SK-N-SH treated with all-trans-retinoic acid at 6 μM for 48 hours (cell line): ENCODE results near the gene SLC12A7.

ENCODE experiments used
- ATAC-seq: fragments of 200-7000 bp; cut with Tn5 transposase; 3 replicates; pipeline ENCODE4 v1.9.1; 2020; ENCODE audit warnings: mild to moderate bottlenecking, moderate library complexity
- ARNTL ChIP-seq: fragments of 450-650 bp; formaldehyde crosslinking; IDR thresholded peaks from 2 replicates; pipeline ENCODE4 v1.5.0; 2020; ENCODE audit warnings: low read depth, mild to moderate bottlenecking, moderate library complexity, borderline replicate concordance
- BACH2 ChIP-seq: fragments of 250-450 bp; sonication (Bioruptor Pico); IDR thresholded peaks from 2 replicates; pipeline ENCODE4 v1.9.0; 2021; ENCODE audit warnings: mild to moderate bottlenecking, borderline replicate concordance
- CSDC2 ChIP-seq: fragments of 250-450 bp; sonication (Bioruptor Pico); IDR thresholded peaks from 2 replicates; pipeline ENCODE4 v1.5.0; 2020; ENCODE audit warnings: mild to moderate bottlenecking, moderate library complexity
- ESRRG ChIP-seq: fragments of 250-450 bp; sonication (Bioruptor Pico); IDR thresholded peaks from 2 replicates; pipeline ENCODE4 v1.6.1; 2021; ENCODE audit warnings: mild to moderate bottlenecking
- GLIS3 ChIP-seq: fragments of 250-450 bp; sonication (Bioruptor Pico); IDR thresholded peaks from 2 replicates; pipeline ENCODE4 v1.5.0; 2020; ENCODE audit warnings: mild to moderate bottlenecking, moderate library complexity
- ISL1 ChIP-seq: fragments of 250-450 bp; sonication (Bioruptor Pico); IDR thresholded peaks from 2 replicates; pipeline ENCODE4 v2.1.2; 2022; ENCODE audit warnings: mild to moderate bottlenecking, moderate library complexity
- OSR1 ChIP-seq: fragments of 250-450 bp; sonication (Bioruptor Pico); IDR thresholded peaks from 2 replicates; pipeline ENCODE4 v1.8.0; 2022; ENCODE audit warnings: moderate library complexity, mild to moderate bottlenecking, inconsistent platforms
- PPARA ChIP-seq: fragments of 250-450 bp; sonication (Bioruptor Pico); IDR thresholded peaks from 2 replicates; pipeline ENCODE4 v1.5.0; 2020; ENCODE audit warnings: mild to moderate bottlenecking, borderline replicate concordance
- RARB ChIP-seq: fragments of 250-450 bp; sonication (Bioruptor Pico); IDR thresholded peaks from 2 replicates; pipeline ENCODE4 v1.8.0; 2021; ENCODE audit warnings: mild to moderate bottlenecking, moderate library complexity
- SNAI2 ChIP-seq: fragments of 250-450 bp; sonication (Bioruptor Pico); IDR thresholded peaks from 2 replicates; pipeline ENCODE4 v1.5.0; 2020; ENCODE audit warnings: mild to moderate bottlenecking, moderate library complexity
- TCF4 ChIP-seq: fragments of 250-450 bp; sonication (Bioruptor Pico); IDR thresholded peaks from 2 replicates; pipeline ENCODE4 v1.8.0; 2021; ENCODE audit warnings: mild to moderate bottlenecking, moderate library complexity, borderline replicate concordance
- TOX ChIP-seq: fragments of 250-450 bp; sonication (Bioruptor Pico); IDR thresholded peaks from 2 replicates; pipeline ENCODE4 v1.8.0; 2021; ENCODE audit warnings: mild to moderate bottlenecking, moderate library complexity, borderline replicate concordance
- ZC3H10 ChIP-seq: fragments of 250-450 bp; sonication (Bioruptor Pico); IDR thresholded peaks from 2 replicates; pipeline ENCODE4 v1.5.1; 2021; ENCODE audit warnings: mild to moderate bottlenecking, moderate library complexity
- ZFP3 ChIP-seq: fragments of 250-450 bp; sonication (Bioruptor Pico); IDR thresholded peaks from 2 replicates; pipeline ENCODE4 v1.5.0; 2020; ENCODE audit warnings: mild to moderate bottlenecking, moderate library complexity
- ZNF565 ChIP-seq: fragments of 450-650 bp; formaldehyde crosslinking; conservative IDR thresholded peaks from 2 replicates; pipeline ENCODE4 v1.5.0; 2020; ENCODE audit warnings: low read depth, mild to moderate bottlenecking, moderate library complexity
- ZNF8 ChIP-seq: fragments of 450-650 bp; formaldehyde crosslinking; IDR thresholded peaks from 2 replicates; pipeline ENCODE4 v1.5.0; 2020; ENCODE audit warnings: mild to moderate bottlenecking, moderate library complexity
- TF ChIP-seq, protein P1 (sequence below): fragments of 250-450 bp; sonication (Bioruptor Pico); IDR thresholded peaks from 2 replicates; pipeline ENCODE4 v1.8.0; 2021; ENCODE audit warnings: low read depth, mild to moderate bottlenecking, moderate library complexity, borderline replicate concordance
- TF ChIP-seq, protein P2 (sequence below): fragments of 250-450 bp; sonication (Bioruptor Pico); IDR thresholded peaks from 2 replicates; pipeline ENCODE4 v1.5.1; 2021; ENCODE audit warnings: mild to moderate bottlenecking, moderate library complexity
- TF ChIP-seq, protein P3 (sequence below): fragments of 250-450 bp; sonication (Bioruptor Pico); IDR thresholded peaks from 2 replicates; pipeline ENCODE4 v1.5.0; 2020; ENCODE audit warnings: mild to moderate bottlenecking, moderate library complexity

The SLC12A7 gene

DNA sequence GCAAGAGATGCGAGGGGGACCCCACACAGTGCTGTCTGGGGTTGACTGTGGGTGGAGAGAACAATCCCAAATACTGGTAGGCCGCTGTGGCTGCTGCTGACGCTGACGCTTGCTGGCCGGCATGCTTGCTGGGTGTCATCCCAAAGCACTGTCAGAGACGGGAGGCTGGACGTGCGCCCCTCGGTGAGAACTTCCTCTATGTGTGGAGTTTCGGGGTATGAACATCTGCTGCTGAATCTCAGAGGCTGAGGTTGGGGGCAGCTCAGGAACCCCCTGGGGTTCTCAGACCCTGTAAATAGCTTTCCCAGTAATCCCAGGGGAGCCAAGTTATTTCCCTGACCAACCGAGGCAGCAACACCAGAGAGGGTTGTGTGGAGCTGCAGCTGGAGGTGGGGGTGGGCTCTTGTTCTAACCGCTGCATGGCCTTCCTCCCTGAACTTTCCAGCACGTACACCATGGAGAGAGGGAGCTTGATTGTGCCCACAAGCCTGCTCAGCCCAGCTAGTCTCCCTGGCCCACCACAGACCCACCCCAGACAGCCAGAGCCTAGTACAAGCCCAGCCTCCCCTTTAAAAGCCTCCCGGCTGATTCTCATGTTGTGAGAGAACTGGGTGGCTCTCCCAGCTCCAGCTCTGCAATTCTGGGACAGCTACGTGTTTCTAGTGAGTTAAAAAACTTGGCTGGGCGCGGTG lies 21.8 kb upstream of the SLC12A7 start:
- no peak for ATAC-seq
- TF ChIP-seq CSDC2 (CRISPR knock-in tag) (no peak), ESRRG (CRISPR knock-in tag) (no peak), ARNTL (CRISPR knock-in tag) (no peak), ZC3H10 (no peak), ISL1 (CRISPR knock-in tag) (no peak), SNAI2 (CRISPR knock-in tag) (no peak), GLIS3 (CRISPR knock-in tag) (no peak), ZNF565 (no peak), BACH2 (CRISPR knock-in tag) (no peak), TOX (CRISPR knock-in tag) (no peak), TCF4 (CRISPR knock-in tag) (no peak), RARB (no peak), ZNF8 (CRISPR knock-in tag) (no peak), ZFP3 (CRISPR knock-in tag) (no peak)
- TF ChIP-seq, protein P1, sequence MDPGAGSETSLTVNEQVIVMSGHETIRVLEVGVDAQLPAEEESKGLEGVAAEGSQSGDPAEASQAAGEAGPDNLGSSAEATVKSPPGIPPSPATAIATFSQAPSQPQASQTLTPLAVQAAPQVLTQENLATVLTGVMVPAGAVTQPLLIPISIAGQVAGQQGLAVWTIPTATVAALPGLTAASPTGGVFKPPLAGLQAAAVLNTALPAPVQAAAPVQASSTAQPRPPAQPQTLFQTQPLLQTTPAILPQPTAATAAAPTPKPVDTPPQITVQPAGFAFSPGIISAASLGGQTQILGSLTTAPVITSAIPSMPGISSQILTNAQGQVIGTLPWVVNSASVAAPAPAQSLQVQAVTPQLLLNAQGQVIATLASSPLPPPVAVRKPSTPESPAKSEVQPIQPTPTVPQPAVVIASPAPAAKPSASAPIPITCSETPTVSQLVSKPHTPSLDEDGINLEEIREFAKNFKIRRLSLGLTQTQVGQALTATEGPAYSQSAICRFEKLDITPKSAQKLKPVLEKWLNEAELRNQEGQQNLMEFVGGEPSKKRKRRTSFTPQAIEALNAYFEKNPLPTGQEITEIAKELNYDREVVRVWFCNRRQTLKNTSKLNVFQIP (CRISPR knock-in tag), result no peak
- TF ChIP-seq, protein P2, sequence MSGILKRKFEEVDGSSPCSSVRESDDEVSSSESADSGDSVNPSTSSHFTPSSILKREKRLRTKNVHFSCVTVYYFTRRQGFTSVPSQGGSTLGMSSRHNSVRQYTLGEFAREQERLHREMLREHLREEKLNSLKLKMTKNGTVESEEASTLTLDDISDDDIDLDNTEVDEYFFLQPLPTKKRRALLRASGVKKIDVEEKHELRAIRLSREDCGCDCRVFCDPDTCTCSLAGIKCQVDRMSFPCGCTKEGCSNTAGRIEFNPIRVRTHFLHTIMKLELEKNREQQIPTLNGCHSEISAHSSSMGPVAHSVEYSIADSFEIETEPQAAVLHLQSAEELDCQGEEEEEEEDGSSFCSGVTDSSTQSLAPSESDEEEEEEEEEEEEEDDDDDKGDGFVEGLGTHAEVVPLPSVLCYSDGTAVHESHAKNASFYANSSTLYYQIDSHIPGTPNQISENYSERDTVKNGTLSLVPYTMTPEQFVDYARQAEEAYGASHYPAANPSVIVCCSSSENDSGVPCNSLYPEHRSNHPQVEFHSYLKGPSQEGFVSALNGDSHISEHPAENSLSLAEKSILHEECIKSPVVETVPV (CRISPR knock-in tag), result no peak
- TF ChIP-seq, all 23 proteins: peak for 0

DNA sequence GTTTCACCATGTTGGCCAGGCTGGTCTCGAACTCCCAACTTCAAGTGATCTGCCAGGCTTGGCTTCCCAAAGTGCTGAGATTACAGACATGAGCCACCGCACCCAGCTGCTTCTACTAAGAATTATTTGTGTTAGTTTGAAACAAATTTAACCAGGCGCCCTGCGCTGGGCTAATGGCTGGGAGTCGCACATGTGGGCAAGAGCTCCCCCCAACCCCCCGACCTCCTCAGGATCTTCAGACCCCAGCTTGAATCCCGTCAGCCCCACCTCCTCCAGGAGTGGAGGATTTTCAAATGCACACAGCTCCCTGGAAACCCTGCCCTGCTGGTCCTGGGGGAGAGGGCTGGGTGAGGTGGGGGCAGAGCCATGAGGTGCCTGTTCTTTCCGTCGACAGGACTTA lies 21.2 kb upstream of the SLC12A7 start:
- TF ChIP-seq ISL1 (CRISPR knock-in tag) (no peak), ARNTL (CRISPR knock-in tag) (no peak), BACH2 (CRISPR knock-in tag) (no peak), TCF4 (CRISPR knock-in tag) (no peak), ZC3H10 (no peak), PPARA (no peak), SNAI2 (CRISPR knock-in tag) (no peak), ZNF565 (no peak), ZNF8 (CRISPR knock-in tag) (no peak), OSR1 (no peak)
- TF ChIP-seq, protein P3, sequence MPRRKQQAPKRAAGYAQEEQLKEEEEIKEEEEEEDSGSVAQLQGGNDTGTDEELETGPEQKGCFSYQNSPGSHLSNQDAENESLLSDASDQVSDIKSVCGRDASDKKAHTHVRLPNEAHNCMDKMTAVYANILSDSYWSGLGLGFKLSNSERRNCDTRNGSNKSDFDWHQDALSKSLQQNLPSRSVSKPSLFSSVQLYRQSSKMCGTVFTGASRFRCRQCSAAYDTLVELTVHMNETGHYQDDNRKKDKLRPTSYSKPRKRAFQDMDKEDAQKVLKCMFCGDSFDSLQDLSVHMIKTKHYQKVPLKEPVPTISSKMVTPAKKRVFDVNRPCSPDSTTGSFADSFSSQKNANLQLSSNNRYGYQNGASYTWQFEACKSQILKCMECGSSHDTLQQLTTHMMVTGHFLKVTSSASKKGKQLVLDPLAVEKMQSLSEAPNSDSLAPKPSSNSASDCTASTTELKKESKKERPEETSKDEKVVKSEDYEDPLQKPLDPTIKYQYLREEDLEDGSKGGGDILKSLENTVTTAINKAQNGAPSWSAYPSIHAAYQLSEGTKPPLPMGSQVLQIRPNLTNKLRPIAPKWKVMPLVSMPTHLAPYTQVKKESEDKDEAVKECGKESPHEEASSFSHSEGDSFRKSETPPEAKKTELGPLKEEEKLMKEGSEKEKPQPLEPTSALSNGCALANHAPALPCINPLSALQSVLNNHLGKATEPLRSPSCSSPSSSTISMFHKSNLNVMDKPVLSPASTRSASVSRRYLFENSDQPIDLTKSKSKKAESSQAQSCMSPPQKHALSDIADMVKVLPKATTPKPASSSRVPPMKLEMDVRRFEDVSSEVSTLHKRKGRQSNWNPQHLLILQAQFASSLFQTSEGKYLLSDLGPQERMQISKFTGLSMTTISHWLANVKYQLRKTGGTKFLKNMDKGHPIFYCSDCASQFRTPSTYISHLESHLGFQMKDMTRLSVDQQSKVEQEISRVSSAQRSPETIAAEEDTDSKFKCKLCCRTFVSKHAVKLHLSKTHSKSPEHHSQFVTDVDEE (CRISPR knock-in tag), result no peak
- no peak for ATAC-seq

DNA sequence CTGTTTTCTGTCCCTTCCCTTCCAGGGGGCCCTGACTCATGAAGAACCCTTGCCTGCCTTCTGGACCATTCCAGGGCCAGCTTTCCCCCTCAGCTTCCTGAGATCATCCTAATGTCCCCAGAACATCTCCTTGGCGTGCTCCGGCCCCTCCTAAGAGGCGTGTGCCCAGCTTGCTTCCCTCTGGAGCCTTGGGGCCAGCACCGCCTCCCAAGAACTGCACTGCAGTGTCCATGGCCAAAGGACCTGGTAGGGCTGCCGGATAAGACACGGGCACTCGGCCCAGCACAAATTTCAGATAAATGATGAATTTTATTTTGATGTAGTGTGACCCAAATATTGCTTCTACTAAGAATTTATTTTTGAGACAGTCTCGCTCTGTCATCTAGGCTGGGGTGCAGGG lies 20.7 kb upstream of the SLC12A7 start:
- TF ChIP-seq ISL1 (CRISPR knock-in tag) (no peak), OSR1 (no peak), ZNF8 (CRISPR knock-in tag) (no peak), ZNF565 (no peak), GLIS3 (CRISPR knock-in tag) (no peak), RARB (no peak), TCF4 (CRISPR knock-in tag) (no peak), BACH2 (CRISPR knock-in tag) (no peak), ZFP3 (CRISPR knock-in tag) (no peak), TOX (CRISPR knock-in tag) (no peak)
- no peak for ATAC-seq

DNA sequence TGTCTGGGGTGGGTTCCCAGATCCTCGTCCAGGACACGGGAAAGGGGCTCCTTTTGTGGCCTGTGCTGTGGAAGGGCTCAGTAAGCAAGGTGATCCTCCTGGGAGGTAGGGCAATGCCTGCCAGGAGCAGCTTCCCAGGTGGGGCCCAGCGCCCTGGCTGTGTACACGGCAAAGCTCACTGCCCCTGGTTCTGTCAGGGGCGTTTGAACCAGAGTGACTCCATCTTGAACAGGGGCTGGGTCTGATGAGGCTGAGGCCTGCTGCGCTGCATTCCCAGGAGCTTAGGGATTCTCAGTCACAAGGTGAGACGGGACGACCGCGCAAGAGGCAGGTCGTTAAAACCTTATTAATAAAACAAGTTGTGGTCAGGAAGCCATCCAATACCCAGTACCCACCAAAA lies 19.9 kb upstream of the SLC12A7 start:
- no peak for ATAC-seq
- TF ChIP-seq CSDC2 (CRISPR knock-in tag) (no peak), ESRRG (CRISPR knock-in tag) (no peak), ZC3H10 (no peak), BACH2 (CRISPR knock-in tag) (no peak), PPARA (no peak), OSR1 (no peak), ARNTL (CRISPR knock-in tag) (no peak)
- TF ChIP-seq, protein P2 (CRISPR knock-in tag), result no peak
- TF ChIP-seq, protein P3 (CRISPR knock-in tag), result no peak
- TF ChIP-seq, protein P1 (CRISPR knock-in tag), result no peak
